Mesenchymal stem cell (in vitro differentiated cells and primary cell): ENCODE results near the gene EEPD1.
"Not testable (repeated sequence)": the region's sequence is repeated elsewhere in the genome, so short reads cannot be mapped to it uniquely, and the experiment has no call there.

Experiments used
- DNase-seq: peaks from one replicate; pipeline ENCODE4 v3.0.0-alpha.2; 2013
- H2AFZ ChIP-seq: one replicate; pipeline ENCODE4 v1.6.1; 2013; ENCODE audit warnings: low read depth, mild to moderate bottlenecking, control low read depth, inconsistent platforms, low read length, moderate library complexity
- H2AK5ac ChIP-seq: 2 replicates; pipeline ENCODE4 v1.6.1; 2013; ENCODE audit warnings: low read length, moderate library complexity, mild to moderate bottlenecking, inconsistent platforms; ENCODE audit not compliant: severe bottlenecking
- H2BK120ac ChIP-seq: one replicate; pipeline ENCODE4 v1.6.1; 2013; ENCODE audit warnings: low read depth, mild to moderate bottlenecking, inconsistent platforms, low read length, moderate library complexity
- H2BK12ac ChIP-seq, 2 experiments: one replicate each; pipeline ENCODE4 v1.6.1; 2013; ENCODE audit warnings: inconsistent platforms in 2 of 2, low read length in 2 of 2, mild to moderate bottlenecking in 2 of 2, moderate library complexity in 2 of 2, control low read depth in 1 of 2
- H2BK15ac ChIP-seq: one replicate; pipeline ENCODE4 v1.6.1; 2013; ENCODE audit warnings: mild to moderate bottlenecking, low read depth, inconsistent platforms; ENCODE audit not compliant: poor library complexity, severe bottlenecking
- H2BK5ac ChIP-seq: 2 replicates; pipeline ENCODE4 v1.6.1; 2013; ENCODE audit warnings: low read depth, mild to moderate bottlenecking, low read length, control low read depth, inconsistent platforms; ENCODE audit not compliant: poor library complexity, severe bottlenecking
- H3K14ac ChIP-seq, 2 experiments: one replicate each; pipeline ENCODE4 v1.6.1; 2013; ENCODE audit warnings: inconsistent platforms in 2 of 2, low read length in 2 of 2, control low read depth in 1 of 2, mild to moderate bottlenecking in 1 of 2, moderate library complexity in 1 of 2
- H3K18ac ChIP-seq, 2 experiments: one replicate each; pipeline ENCODE4 v1.6.1; 2013; ENCODE audit warnings: inconsistent platforms in 2 of 2, low read length in 2 of 2, control low read depth in 1 of 2, low read depth in 1 of 2, mild to moderate bottlenecking in 1 of 2
- H3K23ac ChIP-seq, 2 experiments: one replicate each; pipeline ENCODE4 v1.6.1; 2013; ENCODE audit warnings: inconsistent platforms in 2 of 2, low read length in 2 of 2, mild to moderate bottlenecking in 2 of 2, moderate library complexity in 2 of 2, control low read depth in 1 of 2
- H3K27ac ChIP-seq: 2 replicates; pipeline ENCODE4 v1.5.1; 2013; ENCODE audit warnings: mild to moderate bottlenecking, moderate library complexity, low read length, control low read depth, inconsistent platforms; ENCODE audit not compliant: poor library complexity, severe bottlenecking
- H3K27me3 ChIP-seq, 2 experiments: 2 replicates each; pipeline versions ENCODE4 v1.6.1 to v1.7.0; 2013; ENCODE audit warnings: low read length in 2 of 2, mild to moderate bottlenecking in 2 of 2, moderate library complexity in 2 of 2, control low read depth in 1 of 2, inconsistent platforms in 1 of 2; ENCODE audit not compliant: control insufficient read depth in 1 of 2, insufficient read depth in 1 of 2
- H3K36me3 ChIP-seq, 2 experiments: 2 replicates each; pipeline versions ENCODE4 v1.6.1 to v1.7.0; 2013; ENCODE audit warnings: low read length in 2 of 2, control low read depth in 1 of 2, inconsistent platforms in 1 of 2, low read depth in 1 of 2, mild to moderate bottlenecking in 1 of 2; ENCODE audit not compliant: insufficient read depth in 2 of 2, control insufficient read depth in 1 of 2
- H3K4ac ChIP-seq, 2 experiments: one replicate each; pipeline ENCODE4 v1.6.1; 2013; ENCODE audit warnings: inconsistent platforms in 2 of 2, low read length in 2 of 2, mild to moderate bottlenecking in 2 of 2, moderate library complexity in 2 of 2, control low read depth in 1 of 2, low read depth in 1 of 2
- H3K4me1 ChIP-seq: 2 replicates; pipeline ENCODE4 v1.6.1; 2013; ENCODE audit warnings: low read depth, low read length, control low read depth; ENCODE audit not compliant: control insufficient read depth, insufficient read depth
- H3K4me2 ChIP-seq: 2 replicates; pipeline ENCODE4 v1.6.1; 2013; ENCODE audit warnings: low read length, mild to moderate bottlenecking, inconsistent platforms; ENCODE audit not compliant: poor library complexity, severe bottlenecking
- H3K4me3 ChIP-seq, 2 experiments: 2 replicates each; pipeline versions ENCODE4 v1.5.1 to v1.7.0; 2013; ENCODE audit warnings: low read length in 2 of 2, mild to moderate bottlenecking in 2 of 2, control low read depth in 1 of 2, low read depth in 1 of 2; ENCODE audit not compliant: insufficient read depth in 1 of 2
- H3K79me1 ChIP-seq: replicated peaks from 2 replicates; pipeline ENCODE4 v1.6.1; 2013; ENCODE audit warnings: mild to moderate bottlenecking, control low read depth, low read length, inconsistent platforms; ENCODE audit not compliant: poor library complexity, severe bottlenecking
- H3K9ac ChIP-seq: 2 replicates; pipeline ENCODE4 v1.7.0; 2013; ENCODE audit warnings: mild to moderate bottlenecking, low read length, moderate library complexity
- H3K9me3 ChIP-seq: 2 replicates; pipeline ENCODE4 v1.7.0; 2013; ENCODE audit warnings: mild to moderate bottlenecking, low read length; ENCODE audit not compliant: control insufficient read depth
- H4K8ac ChIP-seq: one replicate; pipeline ENCODE4 v1.6.1; 2013; ENCODE audit warnings: inconsistent platforms, mild to moderate bottlenecking, low read length, moderate library complexity
- H4K91ac ChIP-seq: one replicate; pipeline ENCODE4 v1.6.1; 2013; ENCODE audit warnings: mild to moderate bottlenecking, low read length, inconsistent platforms
- WGBS: methylation state at CpG from one replicate; pipeline ENCODE4 v1.1.7; 2013; ENCODE audit warnings: mixed read lengths; 5-methylcytosine and 5-hydroxymethylcytosine counted together

The EEPD1 gene

DNA sequence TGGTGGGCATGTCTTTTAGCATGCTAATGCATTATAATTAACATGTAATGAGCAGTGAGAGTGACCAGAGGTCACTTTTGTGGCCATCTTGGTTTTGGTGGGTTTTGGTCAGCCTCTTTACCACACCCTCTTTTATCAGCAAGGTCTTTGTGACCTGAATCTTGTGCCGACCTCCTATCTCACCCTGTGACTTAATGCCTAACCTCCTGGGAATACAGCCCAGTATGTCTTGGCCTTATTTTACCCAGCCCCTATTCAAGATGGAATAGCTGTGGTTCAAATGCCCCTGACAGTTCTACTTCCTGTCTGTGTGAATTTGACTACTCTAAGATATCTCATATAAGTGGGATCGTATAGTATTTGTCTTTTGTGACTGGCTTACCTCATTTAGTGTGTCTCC lies 85.1 kb downstream of the EEPD1 start:
- 89% methylated on average over 2 of the region's 2 CpGs for WGBS

DNA sequence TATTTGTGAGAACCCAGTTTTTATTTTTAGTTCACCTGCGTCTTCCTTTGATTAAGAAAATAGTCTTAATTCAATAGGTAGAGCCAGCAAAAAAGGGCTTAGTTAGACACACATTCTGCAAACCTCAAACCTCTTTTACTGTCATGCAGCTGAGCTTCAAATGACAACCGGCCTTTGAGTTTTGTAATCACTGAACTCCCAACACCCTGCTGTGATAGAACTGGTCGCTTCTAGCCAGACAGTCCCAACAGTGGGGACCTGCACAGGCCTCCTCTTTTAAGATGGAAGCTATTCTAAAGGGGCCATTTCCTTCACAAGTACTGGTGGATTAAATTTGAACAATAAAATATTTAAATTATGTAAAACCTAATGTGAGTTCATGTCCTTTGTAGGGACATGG lies 90.3 kb downstream of the EEPD1 start:
- H2BK12ac ChIP-seq, H3K27me3 ChIP-seq, H2AK5ac ChIP-seq, H3K23ac ChIP-seq, H3K9me3 ChIP-seq, H4K8ac ChIP-seq, H4K91ac ChIP-seq, H2BK15ac ChIP-seq, H3K36me3 ChIP-seq, H3K4me1 ChIP-seq, DNase-seq, H2AFZ ChIP-seq, H3K9ac ChIP-seq, H2BK5ac ChIP-seq, H3K4me2 ChIP-seq, H3K79me1 ChIP-seq, H3K18ac ChIP-seq, H3K4me3 ChIP-seq, H3K4ac ChIP-seq, H3K27ac ChIP-seq, H2BK120ac ChIP-seq, H3K14ac ChIP-seq: not testable (repeated sequence)
- 100% methylated on average over 2 of the region's 3 CpGs for WGBS

More for the DNA sequence above, 85.1 kb downstream of the EEPD1 start:
- Histone ChIP-seq H3K36me3 (no peaks in the 10 kb centered on the region), H3K4me2 (no peak overlapping the region), H2BK12ac (no peak overlapping the region), H3K4ac (no peak overlapping the region), H4K91ac (no peak overlapping the region), H2AFZ (no peak overlapping the region), H3K18ac (no peak overlapping the region), H3K79me1 (no peaks in the 10 kb centered on the region), H3K9me3 (no peaks in the 10 kb centered on the region), H2BK15ac (no peak overlapping the region), H3K23ac (no peak overlapping the region), H2AK5ac (no peak overlapping the region), H3K4me1 (no peaks in the 10 kb centered on the region), H3K14ac (no peak overlapping the region), H2BK5ac (no peak overlapping the region), H3K4me3 (no peak overlapping the region), H3K27me3 (no peaks in the 10 kb centered on the region), H2BK120ac (no peak overlapping the region), H4K8ac (no peak overlapping the region), H3K27ac (no peak overlapping the region), H3K9ac (no peak overlapping the region)
- DNase-seq: no peak

DNA sequence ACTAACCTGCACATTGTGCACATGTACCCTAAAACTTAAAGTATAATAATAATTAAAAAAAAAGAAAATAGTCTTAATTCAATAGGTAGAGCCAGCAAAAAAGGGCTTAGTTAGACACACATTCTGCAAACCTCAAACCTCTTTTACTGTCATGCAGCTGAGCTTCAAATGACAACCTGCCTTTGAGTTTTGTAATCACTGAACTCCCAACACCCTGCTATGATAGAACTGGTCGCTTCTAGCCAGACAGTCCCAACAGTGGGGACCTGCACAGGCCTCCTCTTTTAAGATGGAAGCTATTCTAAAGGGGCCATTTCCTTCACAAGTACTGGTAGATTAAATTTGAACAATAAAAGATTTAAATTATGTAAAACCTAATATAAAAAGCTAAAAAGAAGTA lies 90.9 kb downstream of the EEPD1 start:
- not testable (repeated sequence) for H2BK15ac ChIP-seq, H3K27ac ChIP-seq, H3K23ac ChIP-seq, H2BK5ac ChIP-seq, H3K4me1 ChIP-seq, H3K79me1 ChIP-seq, H3K4ac ChIP-seq, DNase-seq, H2BK120ac ChIP-seq, H3K4me2 ChIP-seq, H4K91ac ChIP-seq, H2AFZ ChIP-seq, H4K8ac ChIP-seq, H3K4me3 ChIP-seq, H2AK5ac ChIP-seq, H3K27me3 ChIP-seq, H2BK12ac ChIP-seq, H3K18ac ChIP-seq, H3K36me3 ChIP-seq, H3K9ac ChIP-seq, H3K9me3 ChIP-seq, H3K14ac ChIP-seq
- WGBS: no CpG with 5 or more reads among the region's 1 CpG

DNA sequence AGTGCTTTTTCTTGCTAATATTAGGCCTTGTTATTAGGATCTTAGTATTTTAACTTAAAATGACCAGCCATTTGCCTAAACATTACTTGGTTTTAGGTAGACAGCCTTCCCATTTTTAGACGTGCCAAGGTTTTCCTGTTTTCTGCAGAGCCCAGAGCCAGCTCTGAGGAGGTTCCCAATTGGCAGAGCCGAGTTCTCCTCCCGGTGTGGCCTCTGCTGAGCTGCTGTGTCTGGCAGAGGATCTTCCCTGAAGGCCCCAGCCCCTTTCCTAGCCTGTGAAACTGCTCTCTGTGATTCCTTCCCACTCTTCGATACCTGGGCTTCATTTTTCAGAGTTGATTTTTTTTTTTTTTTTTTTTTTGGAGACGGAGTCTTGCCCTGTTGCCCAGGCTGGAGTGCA lies 91.4 kb downstream of the EEPD1 start:
- Histone ChIP-seq H2BK15ac (no peak overlapping the region), H3K27ac (no peak overlapping the region), H3K4ac (no peak overlapping the region), H3K18ac (no peak overlapping the region), H4K8ac (no peak overlapping the region), H3K36me3 (no peaks in the 10 kb centered on the region), H2BK120ac (no peak overlapping the region), H2BK12ac (no peak overlapping the region), H3K4me2 (no peak overlapping the region), H3K23ac (no peak overlapping the region), H3K14ac (no peak overlapping the region), H2AFZ (no peak overlapping the region), H3K9ac (no peak overlapping the region), H4K91ac (no peak overlapping the region), H3K79me1 (no peaks in the 10 kb centered on the region), H3K27me3 (no peaks in the 10 kb centered on the region), H3K9me3 (no peaks in the 10 kb centered on the region), H3K4me1 (no peaks in the 10 kb centered on the region), H3K4me3 (no peak overlapping the region), H2BK5ac (no peak overlapping the region), H2AK5ac (no peak overlapping the region)
- 92% methylated on average over 4 of the region's 5 CpGs for WGBS
- no peak for DNase-seq
